Measurements from ENCODE around the gene ZNF543.
"Not testable (repeated sequence)": the region's sequence is repeated elsewhere in the genome, so short reads cannot be mapped to it uniquely, and the experiment has no call there.

The ZNF543 gene

DNA sequence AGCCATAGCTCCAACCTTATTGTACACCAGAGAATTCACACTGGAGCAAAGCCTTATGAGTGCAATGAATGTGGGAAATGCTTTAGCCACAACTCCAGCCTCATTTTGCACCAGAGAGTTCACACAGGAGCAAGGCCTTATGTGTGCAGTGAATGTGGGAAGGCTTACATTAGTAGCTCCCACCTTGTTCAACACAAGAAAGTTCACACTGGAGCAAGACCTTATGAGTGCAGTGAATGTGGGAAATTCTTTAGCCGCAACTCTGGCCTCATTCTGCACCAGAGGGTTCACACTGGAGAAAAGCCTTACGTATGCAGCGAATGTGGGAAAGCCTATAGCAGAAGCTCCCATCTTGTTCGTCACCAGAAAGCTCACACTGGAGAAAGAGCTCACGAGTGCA lies 37.1 kb downstream of the ZNF543 start:
- Histone ChIP-seq H3K9ac (ENCODE audit: low read length) (no peak overlapping the region), H3K36me3 (ENCODE audit: control insufficient read depth, insufficient read depth, low read length) (peaks cover 58% of the 10 kb centered on the region), H3K4me1 (ENCODE audit: control insufficient read depth, insufficient read depth, low read length) (0 out of 2 replicates have a peak, but pooled peaks cover under 1% of the 10 kb centered on the region), H3K27ac (ENCODE audit: low read depth, low read length) (no peak overlapping the region), H3K4me3 (ENCODE audit: low read depth, low read length) (no peak overlapping the region), H3K27me3 (ENCODE audit: control insufficient read depth, insufficient read depth, low read length) (no peaks in the 10 kb centered on the region), H3K9me3 (ENCODE audit: control insufficient read depth, insufficient read depth, low read depth, low read length) (no peaks in the 10 kb centered on the region)

DNA sequence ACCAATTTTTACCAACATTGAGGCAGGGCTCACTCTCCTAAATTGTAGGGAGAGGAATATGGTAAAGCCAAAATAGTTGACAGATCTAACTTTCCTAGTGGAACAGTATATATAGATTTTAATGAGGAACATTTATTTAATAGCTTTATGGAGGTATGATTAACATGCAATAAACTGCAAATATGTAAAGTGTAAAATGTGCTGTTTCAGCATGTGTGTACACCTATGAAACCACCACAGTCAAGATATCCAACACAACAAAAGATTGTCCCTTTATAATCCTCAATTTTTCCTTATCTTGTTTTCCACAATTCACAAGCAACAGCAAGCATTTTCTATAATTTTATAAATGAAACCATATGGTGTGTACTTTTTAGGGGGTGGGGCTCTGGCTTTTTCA lies 39.0 kb downstream of the ZNF543 start:
- Histone ChIP-seq H3K27ac (ENCODE audit: low read depth, low read length) (no peak overlapping the region), H3K27me3 (ENCODE audit: control insufficient read depth, insufficient read depth, low read length) (no peaks in the 10 kb centered on the region), H3K36me3 (ENCODE audit: control insufficient read depth, insufficient read depth, low read length) (peaks cover 46% of the 10 kb centered on the region), H3K9ac (ENCODE audit: low read length) (no peak overlapping the region), H3K4me3 (ENCODE audit: low read depth, low read length) (no peak overlapping the region), H3K4me1 (ENCODE audit: control insufficient read depth, insufficient read depth, low read length) (peaks cover 2% of the 10 kb centered on the region; the same call in 1 of the 2 replicates), H3K9me3 (ENCODE audit: control insufficient read depth, insufficient read depth, low read depth, low read length) (no peaks in the 10 kb centered on the region)

DNA sequence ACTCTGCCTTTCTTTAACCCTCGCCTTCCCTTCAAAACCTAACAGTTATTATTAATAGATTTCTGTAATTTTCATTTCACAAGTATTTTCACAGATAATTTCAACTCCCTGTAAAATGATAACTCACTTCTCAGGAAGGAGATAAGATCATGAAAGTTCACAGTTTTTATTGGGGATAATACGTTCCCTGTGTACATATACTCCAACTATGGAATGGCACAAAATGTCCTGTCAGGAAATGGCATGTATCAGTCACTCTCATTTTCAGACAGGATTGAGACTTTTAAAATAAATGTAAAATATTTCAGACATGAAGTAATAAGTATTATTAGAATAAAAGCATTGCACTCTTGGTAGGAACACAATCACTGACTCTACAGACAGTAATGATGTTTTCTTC lies 42.1 kb downstream of the ZNF543 start:
- H3K9me3 ChIP-seq (ENCODE audit: control insufficient read depth, insufficient read depth, low read depth, low read length) = no peaks in the 10 kb centered on the region

DNA sequence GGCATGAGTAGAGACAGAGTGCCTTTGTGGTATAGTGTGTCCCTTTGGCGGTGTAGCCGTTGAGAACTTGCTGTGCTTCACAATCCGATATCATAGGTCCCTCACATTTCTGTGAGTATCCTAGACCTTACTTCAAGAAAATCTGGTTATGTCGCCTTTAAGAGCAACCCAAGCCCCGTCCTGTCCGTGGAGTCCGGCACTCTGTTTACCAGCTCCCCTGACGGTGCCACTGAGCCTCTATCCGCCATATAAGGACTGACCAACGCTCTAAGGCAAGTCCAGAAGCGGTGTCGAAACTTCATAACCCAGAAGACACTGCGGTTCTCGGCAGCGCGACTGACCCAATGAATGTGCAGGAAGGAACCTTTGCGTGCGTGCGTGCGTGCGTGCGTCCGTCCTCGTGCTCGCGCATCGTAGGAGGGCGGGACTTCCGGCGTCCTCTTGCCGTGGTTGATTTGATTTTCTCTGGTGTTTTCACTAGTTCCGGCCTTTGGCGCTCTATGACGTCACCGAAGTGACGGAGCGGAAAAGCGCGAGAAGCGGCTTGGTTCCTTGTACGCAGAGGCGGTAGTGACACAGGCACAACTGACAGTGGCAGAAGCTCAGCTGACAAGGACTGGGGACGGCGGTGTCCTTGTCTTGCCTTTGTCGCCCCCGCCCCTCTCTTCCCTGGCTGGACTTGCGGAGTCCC lies 42.9 kb downstream of the ZNF543 start, which contains the start of the genes TRAPPC2B and ZNF547:
Gene TRAPPC2B, plus strand, starts transcription at position 555 of the 691 bp plus-strand sequence. CDS start 1,283 bp downstream, outside the sequence.
Gene ZNF547, plus strand, starts transcription at position 555 of the 691 bp plus-strand sequence. CDS start 5,005 bp downstream, outside the sequence.
- H3K4me1 ChIP-seq (ENCODE audit: control insufficient read depth, insufficient read depth, low read length) = peaks cover 2% of the 10 kb centered on the region; the same call in 1 of the 2 replicates
- H3K4me3 ChIP-seq (ENCODE audit: low read depth, low read length) = peak within 1 kb of the TSS; percentile 65
- peak within 1 kb of the TSS; percentile 67 for H3K9ac ChIP-seq (ENCODE audit: low read length)
- no peaks in the 10 kb centered on the region for H3K9me3 ChIP-seq (ENCODE audit: control insufficient read depth, insufficient read depth, low read depth, low read length)
- no peaks in the 10 kb centered on the region for H3K27me3 ChIP-seq (ENCODE audit: control insufficient read depth, insufficient read depth, low read length)
- H3K27ac ChIP-seq (ENCODE audit: low read depth, low read length) = peak within 1 kb of the TSS; percentile 43
- H3K36me3 ChIP-seq (ENCODE audit: control insufficient read depth, insufficient read depth, low read length) = peaks cover 8% of the 10 kb centered on the region

More for the DNA sequence above, 42.1 kb downstream of the ZNF543 start:
- Histone ChIP-seq H3K36me3 (ENCODE audit: control insufficient read depth, insufficient read depth, low read length) (peaks cover 15% of the 10 kb centered on the region), H3K27me3 (ENCODE audit: control insufficient read depth, insufficient read depth, low read length) (no peaks in the 10 kb centered on the region), H3K27ac (ENCODE audit: low read depth, low read length) (peak overlapping the region; percentile 43), H3K9ac (ENCODE audit: low read length) (peak overlapping the region; percentile 67), H3K4me3 (ENCODE audit: low read depth, low read length) (peak overlapping the region; percentile 65), H3K4me1 (ENCODE audit: control insufficient read depth, insufficient read depth, low read length) (peaks cover 2% of the 10 kb centered on the region; the same call in 1 of the 2 replicates)

DNA sequence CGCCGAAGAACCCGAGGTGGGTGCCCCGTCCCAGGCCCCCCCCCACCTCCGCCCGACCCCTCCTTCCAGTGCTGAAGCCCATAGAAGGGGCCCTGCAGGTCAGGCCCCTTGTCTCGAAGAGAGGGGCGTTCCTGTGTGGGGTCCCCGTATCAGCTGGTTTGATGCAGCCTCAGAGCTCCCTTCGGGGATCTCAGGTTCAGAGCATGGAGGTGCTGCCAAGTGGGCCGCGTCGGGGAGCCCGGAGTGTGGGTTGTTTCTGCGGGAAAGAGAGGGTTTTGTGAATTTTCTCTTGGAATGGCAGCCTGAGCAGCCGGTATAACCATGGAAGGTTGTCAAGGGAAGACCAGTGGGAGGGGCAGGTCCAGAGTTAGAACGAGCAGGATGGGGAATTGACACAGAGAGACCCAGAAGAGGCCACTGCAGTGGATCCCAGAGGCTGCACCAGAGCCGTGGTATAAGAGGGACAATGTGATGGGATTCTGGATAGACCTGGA lies 43.5 kb downstream of the ZNF543 start:
- peak overlapping the region; percentile 64 for H3K9ac ChIP-seq (ENCODE audit: low read length)
- H3K27ac ChIP-seq (ENCODE audit: low read depth, low read length) = no peak overlapping the region
- peaks cover 2% of the 10 kb centered on the region; the same call in 1 of the 2 replicates for H3K36me3 ChIP-seq (ENCODE audit: control insufficient read depth, insufficient read depth, low read length)
- H3K9me3 ChIP-seq (ENCODE audit: control insufficient read depth, insufficient read depth, low read depth, low read length) = no peaks in the 10 kb centered on the region
- peaks cover 2% of the 10 kb centered on the region; the same call in 1 of the 2 replicates for H3K4me1 ChIP-seq (ENCODE audit: control insufficient read depth, insufficient read depth, low read length)
- peak overlapping the region; percentile 65 for H3K4me3 ChIP-seq (ENCODE audit: low read depth, low read length)
- no peaks in the 10 kb centered on the region for H3K27me3 ChIP-seq (ENCODE audit: control insufficient read depth, insufficient read depth, low read length)

DNA sequence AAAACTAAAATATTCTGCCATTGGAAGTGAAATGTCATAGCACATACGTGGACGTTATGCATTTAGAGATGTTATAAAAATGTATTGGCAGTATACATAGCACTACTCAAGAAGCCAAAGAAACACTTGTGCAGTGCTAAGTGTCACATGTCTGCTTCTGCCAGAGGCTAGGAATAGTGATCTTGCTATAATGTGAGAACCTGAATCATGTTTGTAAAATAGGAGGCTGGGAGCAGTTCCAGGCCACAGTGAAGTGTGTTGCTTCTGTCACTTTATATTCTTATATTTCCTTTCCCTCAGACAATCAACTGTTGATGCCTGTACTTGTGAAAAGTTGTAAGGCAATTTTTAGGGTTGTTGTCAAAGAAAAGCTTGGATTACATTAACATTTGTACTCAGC lies 46.5 kb downstream of the ZNF543 start:
- Histone ChIP-seq H3K9me3 (ENCODE audit: control insufficient read depth, insufficient read depth, low read depth, low read length) (no peaks in the 10 kb centered on the region), H3K27ac (ENCODE audit: low read depth, low read length) (no peak overlapping the region), H3K9ac (ENCODE audit: low read length) (no peak overlapping the region), H3K4me3 (ENCODE audit: low read depth, low read length) (no peak overlapping the region), H3K4me1 (ENCODE audit: control insufficient read depth, insufficient read depth, low read length) (peaks cover 2% of the 10 kb centered on the region; the same call in 1 of the 2 replicates), H3K27me3 (ENCODE audit: control insufficient read depth, insufficient read depth, low read length) (no peaks in the 10 kb centered on the region), H3K36me3 (ENCODE audit: control insufficient read depth, insufficient read depth, low read length) (peaks cover 2% of the 10 kb centered on the region)

DNA sequence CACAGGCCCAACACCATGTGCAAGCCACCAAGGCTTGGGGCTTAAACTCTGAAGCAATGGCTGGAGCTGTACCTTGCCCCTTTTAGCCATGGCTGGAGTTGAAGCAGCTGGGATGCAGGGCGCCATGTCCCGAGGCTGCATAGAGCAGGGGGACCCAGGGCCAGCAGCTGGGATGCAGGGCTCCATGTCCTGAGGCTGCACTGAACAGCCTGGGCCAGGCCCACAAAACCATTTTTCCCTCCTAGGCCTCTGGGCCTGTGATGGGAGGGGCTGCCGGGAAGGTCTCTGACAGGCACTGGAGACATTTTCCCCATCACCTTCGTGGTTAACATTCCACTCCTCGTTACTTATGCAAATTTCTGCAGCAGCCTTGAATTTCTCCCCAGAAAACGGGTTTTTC lies 53.9 kb downstream of the ZNF543 start:
- H3K4me1 ChIP-seq (ENCODE audit: control insufficient read depth, insufficient read depth, low read length) = no peaks in the 10 kb centered on the region
- H3K36me3 ChIP-seq (ENCODE audit: control insufficient read depth, insufficient read depth, low read length) = peaks cover 39% of the 10 kb centered on the region
- peaks cover 39% of the 10 kb centered on the region for H3K9me3 ChIP-seq (ENCODE audit: control insufficient read depth, insufficient read depth, low read depth, low read length)

DNA sequence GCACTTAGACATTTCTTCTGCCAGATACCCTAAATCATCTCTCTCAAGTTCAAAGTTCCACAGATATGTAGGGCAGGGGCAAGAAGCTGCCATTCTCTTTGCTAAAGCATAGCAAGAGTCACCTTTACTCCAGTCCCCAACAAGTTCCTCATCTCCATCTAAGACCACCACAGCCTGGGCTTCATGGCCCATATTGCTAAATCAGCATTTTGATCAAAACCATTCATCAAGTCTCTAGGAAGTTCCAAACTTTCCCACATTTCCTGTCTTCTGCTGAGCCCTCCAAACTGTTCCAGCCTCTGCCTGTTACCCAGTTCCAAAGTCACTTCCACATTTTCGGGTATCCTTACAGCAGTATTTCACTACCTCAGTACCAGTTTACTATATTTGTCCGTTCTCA lies 54.4 kb downstream of the ZNF543 start:
- not testable (repeated sequence) for H3K4me1 ChIP-seq (ENCODE audit: control insufficient read depth, insufficient read depth, low read length); H3K27me3 ChIP-seq (ENCODE audit: control insufficient read depth, insufficient read depth, low read length); H3K4me3 ChIP-seq (ENCODE audit: low read depth, low read length); H3K27ac ChIP-seq (ENCODE audit: low read depth, low read length); H3K9ac ChIP-seq (ENCODE audit: low read length)
- Histone ChIP-seq H3K36me3 (ENCODE audit: control insufficient read depth, insufficient read depth, low read length) (peaks cover 39% of the 10 kb centered on the region), H3K9me3 (ENCODE audit: control insufficient read depth, insufficient read depth, low read depth, low read length) (peaks cover 39% of the 10 kb centered on the region)

More for the DNA sequence above, 53.9 kb downstream of the ZNF543 start:
- H3K27ac ChIP-seq (ENCODE audit: low read depth, low read length) = no peak overlapping the region
- H3K27me3 ChIP-seq (ENCODE audit: control insufficient read depth, insufficient read depth, low read length) = no peaks in the 10 kb centered on the region
- no peak overlapping the region for H3K4me3 ChIP-seq (ENCODE audit: low read depth, low read length)
- no peak overlapping the region for H3K9ac ChIP-seq (ENCODE audit: low read length)

DNA sequence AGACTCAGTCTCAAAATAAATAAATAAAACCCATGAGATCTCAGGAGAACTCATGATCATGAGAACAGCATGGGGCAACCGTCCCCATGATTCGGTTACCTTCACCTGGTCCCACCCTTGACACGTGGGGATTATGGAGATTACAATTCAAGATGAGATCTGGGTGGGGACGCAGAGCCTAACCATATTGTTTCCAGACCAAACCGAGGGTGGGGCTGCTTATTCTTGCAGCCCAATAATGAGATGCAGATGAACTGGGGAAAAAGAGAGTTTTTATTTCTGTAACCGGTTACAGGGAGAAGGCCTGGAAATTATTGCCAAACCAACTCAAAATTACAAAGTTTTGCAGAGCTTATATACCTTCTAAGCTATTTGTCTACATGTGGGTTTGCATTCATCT lies 55.9 kb downstream of the ZNF543 start:
- H3K27me3 ChIP-seq (ENCODE audit: control insufficient read depth, insufficient read depth, low read length) = no peaks in the 10 kb centered on the region
- H3K36me3 ChIP-seq (ENCODE audit: control insufficient read depth, insufficient read depth, low read length) = peaks cover 39% of the 10 kb centered on the region
- peaks cover 39% of the 10 kb centered on the region for H3K9me3 ChIP-seq (ENCODE audit: control insufficient read depth, insufficient read depth, low read depth, low read length)
- no peak overlapping the region for H3K4me3 ChIP-seq (ENCODE audit: low read depth, low read length)
- H3K4me1 ChIP-seq (ENCODE audit: control insufficient read depth, insufficient read depth, low read length) = no peaks in the 10 kb centered on the region
- H3K27ac ChIP-seq (ENCODE audit: low read depth, low read length) = no peak overlapping the region
- H3K9ac ChIP-seq (ENCODE audit: low read length) = no peak overlapping the region

DNA sequence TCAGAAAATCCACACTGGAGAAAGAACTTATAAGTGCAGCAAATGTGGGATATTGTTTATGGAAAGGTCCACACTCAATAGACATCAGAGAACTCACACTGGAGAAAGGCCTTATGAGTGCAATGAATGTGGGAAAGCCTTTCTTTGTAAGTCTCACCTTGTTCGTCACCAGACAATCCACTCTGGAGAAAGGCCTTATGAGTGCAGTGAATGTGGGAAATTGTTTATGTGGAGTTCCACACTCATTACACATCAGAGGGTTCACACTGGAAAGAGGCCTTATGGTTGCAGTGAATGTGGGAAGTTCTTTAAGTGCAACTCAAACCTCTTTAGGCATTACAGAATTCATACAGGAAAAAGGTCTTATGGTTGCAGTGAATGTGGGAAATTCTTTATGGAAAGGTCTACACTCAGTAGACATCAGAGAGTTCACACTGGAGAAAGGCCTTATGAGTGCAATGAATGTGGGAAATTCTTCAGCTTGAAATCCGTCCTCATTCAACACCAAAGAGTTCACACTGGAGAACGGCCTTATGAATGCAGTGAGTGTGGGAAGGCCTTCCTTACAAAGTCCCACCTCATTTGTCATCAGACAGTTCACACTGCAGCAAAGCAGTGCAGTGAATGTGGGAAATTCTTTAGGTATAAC lies 57.4 kb downstream of the ZNF543 start:
- Histone ChIP-seq H3K27ac (ENCODE audit: low read depth, low read length) (no peak overlapping the region), H3K36me3 (ENCODE audit: control insufficient read depth, insufficient read depth, low read length) (peaks cover 32% of the 10 kb centered on the region)

More for the DNA sequence above, 57.4 kb downstream of the ZNF543 start:
- no peak overlapping the region for H3K9ac ChIP-seq (ENCODE audit: low read length)
- H3K4me1 ChIP-seq (ENCODE audit: control insufficient read depth, insufficient read depth, low read length) = no peaks in the 10 kb centered on the region
- no peak overlapping the region for H3K4me3 ChIP-seq (ENCODE audit: low read depth, low read length)
- peaks cover 38% of the 10 kb centered on the region for H3K9me3 ChIP-seq (ENCODE audit: control insufficient read depth, insufficient read depth, low read depth, low read length)
- H3K27me3 ChIP-seq (ENCODE audit: control insufficient read depth, insufficient read depth, low read length) = no peaks in the 10 kb centered on the region

All from HUES6 (cell line).